ENCODE data around the gene FAN1.

DNA sequence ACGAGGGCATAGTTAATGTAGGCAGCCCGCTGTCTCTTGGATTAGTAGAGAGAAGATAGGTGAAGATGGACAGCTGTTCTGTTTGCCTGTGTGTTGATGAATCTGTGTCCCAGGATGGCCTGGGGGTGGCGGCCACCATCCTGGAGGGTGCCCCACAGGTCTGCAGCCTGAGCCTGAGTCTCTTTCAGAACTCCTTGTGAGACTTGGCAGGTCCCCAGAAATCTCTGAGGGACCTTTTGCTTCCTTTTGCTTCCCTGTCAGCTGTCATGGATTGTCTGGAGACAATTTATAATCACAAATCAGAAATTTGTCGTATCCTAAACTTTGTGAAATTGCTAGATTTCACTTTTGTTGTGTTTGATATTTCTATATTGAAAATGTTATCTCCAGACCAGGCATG lies 17.4 kb downstream of the FAN1 start:
- TF ChIP-seq, protein P1, sequence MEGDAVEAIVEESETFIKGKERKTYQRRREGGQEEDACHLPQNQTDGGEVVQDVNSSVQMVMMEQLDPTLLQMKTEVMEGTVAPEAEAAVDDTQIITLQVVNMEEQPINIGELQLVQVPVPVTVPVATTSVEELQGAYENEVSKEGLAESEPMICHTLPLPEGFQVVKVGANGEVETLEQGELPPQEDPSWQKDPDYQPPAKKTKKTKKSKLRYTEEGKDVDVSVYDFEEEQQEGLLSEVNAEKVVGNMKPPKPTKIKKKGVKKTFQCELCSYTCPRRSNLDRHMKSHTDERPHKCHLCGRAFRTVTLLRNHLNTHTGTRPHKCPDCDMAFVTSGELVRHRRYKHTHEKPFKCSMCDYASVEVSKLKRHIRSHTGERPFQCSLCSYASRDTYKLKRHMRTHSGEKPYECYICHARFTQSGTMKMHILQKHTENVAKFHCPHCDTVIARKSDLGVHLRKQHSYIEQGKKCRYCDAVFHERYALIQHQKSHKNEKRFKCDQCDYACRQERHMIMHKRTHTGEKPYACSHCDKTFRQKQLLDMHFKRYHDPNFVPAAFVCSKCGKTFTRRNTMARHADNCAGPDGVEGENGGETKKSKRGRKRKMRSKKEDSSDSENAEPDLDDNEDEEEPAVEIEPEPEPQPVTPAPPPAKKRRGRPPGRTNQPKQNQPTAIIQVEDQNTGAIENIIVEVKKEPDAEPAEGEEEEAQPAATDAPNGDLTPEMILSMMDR (conservative IDR thresholded peaks at IDR 0.05; ENCODE audit: low read depth, low read length), result no peak
- TF ChIP-seq CEBPB (IDR thresholded peaks at IDR 0.05; ENCODE audit: low read depth, low read length) (no peak), RAD21 (IDR thresholded peaks at IDR 0.05; ENCODE audit: low read length) (no peak), BHLHE40 (IDR thresholded peaks at IDR 0.05; ENCODE audit: low read depth, low read length) (no peak)
- TF ChIP-seq, protein P2, sequence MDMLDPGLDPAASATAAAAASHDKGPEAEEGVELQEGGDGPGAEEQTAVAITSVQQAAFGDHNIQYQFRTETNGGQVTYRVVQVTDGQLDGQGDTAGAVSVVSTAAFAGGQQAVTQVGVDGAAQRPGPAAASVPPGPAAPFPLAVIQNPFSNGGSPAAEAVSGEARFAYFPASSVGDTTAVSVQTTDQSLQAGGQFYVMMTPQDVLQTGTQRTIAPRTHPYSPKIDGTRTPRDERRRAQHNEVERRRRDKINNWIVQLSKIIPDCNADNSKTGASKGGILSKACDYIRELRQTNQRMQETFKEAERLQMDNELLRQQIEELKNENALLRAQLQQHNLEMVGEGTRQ (IDR thresholded peaks at IDR 0.05; ENCODE audit: low read depth, low read length), result no peak
